Calu3 (cell line): ENCODE data around the gene SIX3. TPM values are rescaled to one million over a fixed set of nuclear protein-coding genes. Genes with fewer than 3 reads are reported as not detected.

Experiments used
- BruUV-seq: library from RNA; stranded (reverse); fragments of 400-500 nt; replicated peaks from 2 replicates; lab custom pipeline; 2021; lab: Mats Ljungman, UMichigan
- CTCF ChIA-PET: fragments of 300-600 bp; sonication (Branson Sonifier 250); formaldehyde crosslinking; loops from one replicate; lab custom pipeline; 2022; ENCODE audit warnings: antibody characterized with exemption; lab: Charles Lee
- DNase-seq: peaks from one replicate; pipeline ENCODE4 v3.0.0; 2022
- H3K27ac Mint-ChIP-seq: one replicate; pipeline ENCODE4 v1.8.0; 2022; ENCODE audit warnings: mixed read lengths; ENCODE audit not compliant: unreplicated experiment
- H3K27me3 Mint-ChIP-seq: one replicate; pipeline ENCODE4 v1.8.0; 2022; ENCODE audit warnings: mixed read lengths; ENCODE audit not compliant: unreplicated experiment
- H3K36me3 Mint-ChIP-seq: one replicate; pipeline ENCODE4 v1.8.0; 2022; ENCODE audit warnings: mild to moderate bottlenecking, moderate library complexity, mixed read lengths; ENCODE audit not compliant: insufficient read depth, unreplicated experiment
- H3K4me1 Mint-ChIP-seq: one replicate; pipeline ENCODE4 v1.8.0; 2022; ENCODE audit warnings: mild to moderate bottlenecking, low read depth, mixed read lengths; ENCODE audit not compliant: unreplicated experiment
- H3K4me3 Mint-ChIP-seq: one replicate; pipeline ENCODE4 v1.8.0; 2022; ENCODE audit warnings: mild to moderate bottlenecking, low read depth, moderate library complexity, mixed read lengths; ENCODE audit not compliant: unreplicated experiment
- H3K9me3 Mint-ChIP-seq: one replicate; pipeline ENCODE4 v1.8.0; 2022; ENCODE audit warnings: low read depth, mixed read lengths; ENCODE audit not compliant: unreplicated experiment
- intact Hi-C: fragments of 100-400 bp; cut with micrococcal nuclease; formaldehyde crosslinking; loops from one replicate; pipeline ENCODE4 v1.10.0; 2022; ENCODE audit not compliant: unreplicated experiment
- total RNA-seq: library from RNA; stranded (reverse); gene quantifications from 2 replicates; pipeline ENCODE4 v1.2.3, GENCODE V29; 2022
- TF ChIP-seq, protein P1 (sequence below): fragments of 200-600 bp; IDR thresholded peaks from one replicate; pipeline ENCODE4 v1.8.0; 2022; ENCODE audit warnings: antibody characterized with exemption; ENCODE audit not compliant: unreplicated experiment

SIX3 gene
- total RNA-seq, 1 experiment from 2014 or later: not detected

DNA sequence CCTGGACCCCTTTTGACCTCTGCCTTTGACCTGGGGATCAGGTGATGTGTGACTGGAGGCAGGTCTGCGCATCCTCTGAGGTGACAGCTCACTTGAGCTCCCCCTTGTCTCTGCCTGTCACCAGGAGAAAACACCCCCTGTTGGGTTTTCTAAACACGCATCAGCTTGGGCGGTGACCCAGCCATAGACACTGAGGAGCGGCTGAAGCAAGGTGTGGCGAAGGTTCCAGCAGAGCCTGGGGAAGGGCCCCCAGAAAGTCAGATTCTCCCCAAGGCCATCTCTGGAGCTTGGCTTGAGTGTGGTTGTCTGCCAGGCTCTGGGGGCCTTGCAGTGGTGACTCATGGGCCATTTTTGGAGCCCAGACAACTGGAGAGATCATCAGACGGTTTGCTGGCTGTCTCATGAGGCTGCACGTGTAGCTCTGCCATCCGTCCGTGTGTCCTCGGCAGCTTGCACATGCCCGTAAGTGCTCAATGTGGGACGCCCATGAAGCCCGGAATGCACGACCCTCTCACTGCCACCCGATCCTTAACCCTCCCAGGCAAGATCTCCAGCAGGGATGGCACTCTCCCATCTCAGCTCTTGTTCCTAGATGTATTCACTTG lies 29.4 kb downstream of the SIX3 start:
- CTCF ChIA-PET: interaction anchor here (1.1 kb wide), 1 partner anchor 27 kb away, joined by 3 read pairs; no protein-coding TSS in a partner anchor
- H3K4me3 Mint-ChIP-seq: no peak overlapping the region
- no peak for DNase-seq
- H3K27ac Mint-ChIP-seq: no peak overlapping the region
- peaks cover 45% of the 10 kb centered on the region for H3K27me3 Mint-ChIP-seq
- no TSS peak for BruUV-seq
- H3K36me3 Mint-ChIP-seq: no peaks in the 10 kb centered on the region
- intact Hi-C loops: no loop called here
- TF ChIP-seq, protein P1, sequence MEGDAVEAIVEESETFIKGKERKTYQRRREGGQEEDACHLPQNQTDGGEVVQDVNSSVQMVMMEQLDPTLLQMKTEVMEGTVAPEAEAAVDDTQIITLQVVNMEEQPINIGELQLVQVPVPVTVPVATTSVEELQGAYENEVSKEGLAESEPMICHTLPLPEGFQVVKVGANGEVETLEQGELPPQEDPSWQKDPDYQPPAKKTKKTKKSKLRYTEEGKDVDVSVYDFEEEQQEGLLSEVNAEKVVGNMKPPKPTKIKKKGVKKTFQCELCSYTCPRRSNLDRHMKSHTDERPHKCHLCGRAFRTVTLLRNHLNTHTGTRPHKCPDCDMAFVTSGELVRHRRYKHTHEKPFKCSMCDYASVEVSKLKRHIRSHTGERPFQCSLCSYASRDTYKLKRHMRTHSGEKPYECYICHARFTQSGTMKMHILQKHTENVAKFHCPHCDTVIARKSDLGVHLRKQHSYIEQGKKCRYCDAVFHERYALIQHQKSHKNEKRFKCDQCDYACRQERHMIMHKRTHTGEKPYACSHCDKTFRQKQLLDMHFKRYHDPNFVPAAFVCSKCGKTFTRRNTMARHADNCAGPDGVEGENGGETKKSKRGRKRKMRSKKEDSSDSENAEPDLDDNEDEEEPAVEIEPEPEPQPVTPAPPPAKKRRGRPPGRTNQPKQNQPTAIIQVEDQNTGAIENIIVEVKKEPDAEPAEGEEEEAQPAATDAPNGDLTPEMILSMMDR: no peak
- no peaks in the 10 kb centered on the region for H3K9me3 Mint-ChIP-seq
- no peaks in the 10 kb centered on the region for H3K4me1 Mint-ChIP-seq

DNA sequence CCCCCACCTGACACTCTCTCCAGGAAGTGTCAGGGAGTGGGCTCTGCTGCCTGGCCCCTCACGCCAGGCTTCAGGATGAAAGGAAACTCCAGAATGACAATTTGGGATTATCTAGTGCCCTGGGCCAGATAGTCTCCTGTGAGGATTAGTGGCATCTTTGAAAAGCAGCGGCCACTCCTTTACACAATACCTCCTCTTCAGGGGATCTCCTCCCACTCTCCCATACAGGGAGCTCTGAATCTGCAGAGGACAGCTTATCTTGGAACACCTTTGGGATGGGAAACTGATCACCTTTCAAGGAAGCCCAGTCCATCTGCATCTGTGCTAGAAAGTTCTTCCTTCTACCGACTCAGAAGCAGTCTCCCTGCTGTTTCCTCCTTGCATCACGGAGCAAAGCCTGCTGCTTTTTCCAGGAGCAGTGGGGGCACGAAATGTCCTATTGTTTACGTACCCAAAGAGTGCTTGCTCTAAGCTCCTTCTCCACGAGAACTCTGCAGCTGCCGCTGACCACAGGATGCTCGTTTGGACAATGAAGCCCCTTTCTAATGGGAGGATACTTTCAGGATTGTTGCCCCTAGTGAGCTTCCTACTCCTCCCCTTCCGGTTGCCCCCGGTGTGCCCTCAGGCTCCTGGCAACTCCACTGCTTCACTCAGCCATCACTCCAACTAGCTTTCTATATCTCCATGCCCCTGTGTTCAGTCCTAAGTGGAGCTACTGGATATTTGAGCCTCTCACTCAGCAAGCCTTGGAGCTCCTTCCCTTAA lies 31.5 kb downstream of the SIX3 start:
- intact Hi-C loops: no loop called here
- no peaks in the 10 kb centered on the region for H3K36me3 Mint-ChIP-seq
- H3K27ac Mint-ChIP-seq: no peak overlapping the region
- no peak overlapping the region for H3K4me3 Mint-ChIP-seq
- peaks cover 45% of the 10 kb centered on the region for H3K27me3 Mint-ChIP-seq
- no peaks in the 10 kb centered on the region for H3K4me1 Mint-ChIP-seq
- H3K9me3 Mint-ChIP-seq: no peaks in the 10 kb centered on the region
- TF ChIP-seq, protein P1: no peak
- CTCF ChIA-PET: interaction anchor here (0.8 kb wide), 1 partner anchor 75 kb away, joined by 3 read pairs; no protein-coding TSS in a partner anchor
- DNase-seq: no peak
- BruUV-seq: no TSS peak

DNA sequence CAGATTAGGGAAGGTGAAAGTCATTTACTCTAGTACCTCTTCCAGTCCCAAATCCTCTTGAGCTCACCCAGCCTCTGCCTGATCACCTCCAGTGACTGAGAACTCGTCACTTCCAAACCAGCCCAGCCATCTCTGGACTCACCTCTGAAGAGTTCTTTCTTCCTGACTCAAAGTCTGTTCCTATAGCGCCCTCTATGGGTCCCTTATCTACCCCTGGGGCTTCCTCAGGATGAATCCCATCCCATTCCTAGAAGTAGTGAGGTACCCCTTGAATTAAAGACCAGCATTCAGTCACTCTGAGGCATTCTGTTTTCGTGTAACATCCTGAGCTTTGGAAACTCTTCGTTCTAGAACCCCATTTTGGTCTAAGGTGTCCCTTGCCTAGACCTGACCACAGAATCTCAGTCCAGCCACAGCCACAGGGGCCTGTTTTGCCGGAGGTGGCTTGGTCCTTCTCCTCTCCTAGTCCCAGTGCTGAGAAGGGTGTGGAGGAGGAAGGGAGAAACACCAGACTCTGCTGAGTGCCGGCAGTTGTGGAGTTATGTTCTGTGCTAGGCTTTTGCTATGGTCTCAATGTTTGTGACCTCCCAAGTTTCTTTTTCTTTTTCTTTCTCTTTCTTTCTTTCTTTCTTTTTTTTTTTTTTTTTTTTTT lies 32.7 kb downstream of the SIX3 start:
- no TSS peak for BruUV-seq
- intact Hi-C loops: no loop called here
- no peaks in the 10 kb centered on the region for H3K4me1 Mint-ChIP-seq
- H3K27me3 Mint-ChIP-seq: peaks cover 49% of the 10 kb centered on the region
- H3K4me3 Mint-ChIP-seq: no peak overlapping the region
- H3K9me3 Mint-ChIP-seq: no peaks in the 10 kb centered on the region
- TF ChIP-seq, protein P1: no peak
- H3K36me3 Mint-ChIP-seq: no peaks in the 10 kb centered on the region
- DNase-seq: peak; percentile 54
- no peak overlapping the region for H3K27ac Mint-ChIP-seq
- CTCF ChIA-PET: no interaction called here

DNA sequence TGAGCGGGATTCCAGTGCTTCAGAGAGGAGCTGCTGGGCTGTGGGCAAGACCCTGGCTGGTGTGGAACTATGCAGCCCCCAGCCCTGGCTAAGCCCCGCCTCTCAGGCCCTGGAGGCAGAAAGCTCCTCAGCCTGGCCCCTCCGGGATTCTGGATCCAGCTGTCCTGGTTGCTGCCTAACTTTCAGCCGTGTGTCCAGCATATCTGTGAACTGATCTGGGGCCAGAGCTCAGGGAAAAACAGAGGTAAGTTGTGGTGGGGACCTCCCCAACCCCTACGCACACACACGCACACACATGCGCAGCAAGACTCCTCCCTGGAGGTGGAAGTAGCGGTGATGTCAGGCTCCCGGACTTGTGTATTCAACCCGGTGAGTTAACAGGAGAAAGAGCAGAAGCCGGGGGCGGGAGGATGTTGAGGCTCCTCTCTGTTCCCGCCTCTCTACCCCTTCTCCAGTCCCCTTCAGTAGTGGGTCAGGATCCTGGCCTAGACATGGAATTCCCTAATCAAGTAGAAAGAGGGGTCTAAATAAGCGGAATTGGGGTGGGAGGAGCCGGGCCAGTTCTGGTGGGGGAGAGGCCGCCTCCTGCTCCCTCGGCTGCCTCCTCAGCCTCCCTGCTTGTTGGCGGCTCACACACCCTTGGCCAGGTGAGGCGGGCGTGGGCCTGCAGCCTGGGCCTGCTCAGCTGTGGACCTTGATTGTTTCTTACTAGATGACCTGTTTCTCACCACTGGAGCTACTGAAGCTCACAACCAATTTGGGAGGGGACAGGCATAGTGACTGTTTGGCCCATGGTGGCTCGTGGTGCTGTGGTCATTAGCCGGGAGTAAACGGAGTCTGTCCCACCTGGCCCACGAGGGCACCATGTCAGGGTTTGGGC lies 34.3 kb downstream of the SIX3 start:
- H3K9me3 Mint-ChIP-seq: no peaks in the 10 kb centered on the region
- H3K4me1 Mint-ChIP-seq: no peaks in the 10 kb centered on the region
- intact Hi-C loops: no loop called here
- CTCF ChIA-PET: no interaction called here
- H3K36me3 Mint-ChIP-seq: no peaks in the 10 kb centered on the region
- H3K4me3 Mint-ChIP-seq: no peak overlapping the region
- no TSS peak for BruUV-seq
- no peak overlapping the region for H3K27ac Mint-ChIP-seq
- TF ChIP-seq, protein P1: no peak
- peaks cover 33% of the 10 kb centered on the region for H3K27me3 Mint-ChIP-seq
- DNase-seq: no peak
